Tibial nerve (tissue), 4 donors: ENCODE results near the gene TK2.

ENCODE experiments used
- EP300 ChIP-seq, 2 donors: sonication (generic); formaldehyde crosslinking; IDR thresholded peaks; one replicate each; pipeline ENCODE4 v1.6.1; 2017; ENCODE audit warnings: antibody characterized with exemption in 2 of 2, mild to moderate bottlenecking in 1 of 2
- POLR2A ChIP-seq, 2 donors: fragments of 450-650 bp; IDR thresholded peaks; one replicate each; pipeline ENCODE4 v1.6.1; 2017; ENCODE audit warnings: antibody characterized with exemption in 2 of 2, mild to moderate bottlenecking in 2 of 2, moderate library complexity in 2 of 2
- TF ChIP-seq, protein P1 (sequence below), 5 experiments: fragments of 200-600 bp in 3 of 5; fragments of 450-650 bp in 2 of 5; sonication (generic) in 3 of 5; IDR thresholded peaks; one replicate each; pipeline ENCODE4 v1.5.1; 2016 to 2019; ENCODE audit warnings: antibody characterized with exemption in 5 of 5, mild to moderate bottlenecking in 3 of 5, moderate library complexity in 2 of 5

DNA sequence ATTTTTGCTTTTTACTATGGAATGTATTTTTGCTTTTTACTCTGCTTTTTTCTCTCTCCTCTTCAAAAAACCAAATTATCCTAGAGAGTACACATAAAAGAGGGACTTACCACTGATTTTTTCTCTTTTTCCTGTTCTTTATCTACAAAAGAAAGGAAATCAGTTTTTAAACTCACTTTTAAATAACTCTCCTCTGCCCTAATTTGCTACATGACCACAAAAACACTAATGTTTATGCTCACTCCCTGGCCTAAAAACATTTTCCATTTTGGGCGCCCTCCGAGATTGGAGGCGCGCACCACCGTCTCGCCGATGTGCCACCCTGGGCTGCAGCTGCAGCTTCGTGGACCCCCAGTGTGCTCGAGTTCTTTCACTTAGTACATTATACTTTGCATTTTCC is 1.1 kb downstream of the TK2 start:
- TF ChIP-seq, protein P1, sequence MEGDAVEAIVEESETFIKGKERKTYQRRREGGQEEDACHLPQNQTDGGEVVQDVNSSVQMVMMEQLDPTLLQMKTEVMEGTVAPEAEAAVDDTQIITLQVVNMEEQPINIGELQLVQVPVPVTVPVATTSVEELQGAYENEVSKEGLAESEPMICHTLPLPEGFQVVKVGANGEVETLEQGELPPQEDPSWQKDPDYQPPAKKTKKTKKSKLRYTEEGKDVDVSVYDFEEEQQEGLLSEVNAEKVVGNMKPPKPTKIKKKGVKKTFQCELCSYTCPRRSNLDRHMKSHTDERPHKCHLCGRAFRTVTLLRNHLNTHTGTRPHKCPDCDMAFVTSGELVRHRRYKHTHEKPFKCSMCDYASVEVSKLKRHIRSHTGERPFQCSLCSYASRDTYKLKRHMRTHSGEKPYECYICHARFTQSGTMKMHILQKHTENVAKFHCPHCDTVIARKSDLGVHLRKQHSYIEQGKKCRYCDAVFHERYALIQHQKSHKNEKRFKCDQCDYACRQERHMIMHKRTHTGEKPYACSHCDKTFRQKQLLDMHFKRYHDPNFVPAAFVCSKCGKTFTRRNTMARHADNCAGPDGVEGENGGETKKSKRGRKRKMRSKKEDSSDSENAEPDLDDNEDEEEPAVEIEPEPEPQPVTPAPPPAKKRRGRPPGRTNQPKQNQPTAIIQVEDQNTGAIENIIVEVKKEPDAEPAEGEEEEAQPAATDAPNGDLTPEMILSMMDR (IDR thresholded peaks at IDR 0.05), result no peak
- no peak for TF ChIP-seq POLR2A (IDR thresholded peaks at IDR 0.05)
- TF ChIP-seq EP300 (IDR thresholded peaks at IDR 0.05), result no peak
